ENCODE data around the gene HBQ1.
"Not testable (repeated sequence)": the region's sequence is repeated elsewhere in the genome, so short reads cannot be mapped to it uniquely, and the experiment has no call there.

HBQ1 gene

GRCh38 chr16:209359-209758 is 29.1 kb downstream of the HBQ1 start:
- not testable (repeated sequence) for DNase-seq (ENCODE audit: low spot score)

GRCh38 chr16:211631-212180 is 31.4 kb downstream of the HBQ1 start:
- DNase-seq (ENCODE audit: low spot score) = not testable (repeated sequence)

GRCh38 chr16:212999-213398 is 32.7 kb downstream of the HBQ1 start:
- DNase-seq (ENCODE audit: low spot score) = no peak

GRCh38 chr16:220021-220420 is 39.8 kb downstream of the HBQ1 start:
- no peak for DNase-seq (ENCODE audit: low spot score)

GRCh38 chr16:228151-228851 is 48.0 kb downstream of the HBQ1 start:
- no peak for DNase-seq (ENCODE audit: low spot score)

GRCh38 chr16:228852-229730 is 48.8 kb downstream of the HBQ1 start, which contains the start of gene LUC7L:
Gene LUC7L, minus strand, starts transcription at chr16:229449. Its CDS starts 110 bp downstream, at chr16:229339.
- DNase-seq (ENCODE audit: low spot score) = peak; percentile 89

- DNase-seq (ENCODE audit: low spot score) = no peak
Measured at GRCh38 chr16:229731-230281, 49.5 kb downstream of the HBQ1 start.

- not testable (repeated sequence) for DNase-seq (ENCODE audit: low spot score)
Measured at GRCh38 chr16:230351-230750, 50.1 kb downstream of the HBQ1 start.

Data from globus pallidus (tissue), 1 donor.